Kidney capillary endothelial cell (primary cell): ENCODE data around the gene CACNA2D2.

ENCODE experiments used
- DNase-seq: peaks from one replicate; pipeline ENCODE4 v3.0.0-alpha.2; 2018; ENCODE audit warnings: low spot score

Gene CACNA2D2

GRCh38 chr3:50369012-50369670 lies 134.3 kb downstream of the CACNA2D2 start:
- DNase-seq, result no peak

GRCh38 chr3:50365842-50366220 lies 137.6 kb downstream of the CACNA2D2 start:
- DNase-seq, result no peak

DNA sequence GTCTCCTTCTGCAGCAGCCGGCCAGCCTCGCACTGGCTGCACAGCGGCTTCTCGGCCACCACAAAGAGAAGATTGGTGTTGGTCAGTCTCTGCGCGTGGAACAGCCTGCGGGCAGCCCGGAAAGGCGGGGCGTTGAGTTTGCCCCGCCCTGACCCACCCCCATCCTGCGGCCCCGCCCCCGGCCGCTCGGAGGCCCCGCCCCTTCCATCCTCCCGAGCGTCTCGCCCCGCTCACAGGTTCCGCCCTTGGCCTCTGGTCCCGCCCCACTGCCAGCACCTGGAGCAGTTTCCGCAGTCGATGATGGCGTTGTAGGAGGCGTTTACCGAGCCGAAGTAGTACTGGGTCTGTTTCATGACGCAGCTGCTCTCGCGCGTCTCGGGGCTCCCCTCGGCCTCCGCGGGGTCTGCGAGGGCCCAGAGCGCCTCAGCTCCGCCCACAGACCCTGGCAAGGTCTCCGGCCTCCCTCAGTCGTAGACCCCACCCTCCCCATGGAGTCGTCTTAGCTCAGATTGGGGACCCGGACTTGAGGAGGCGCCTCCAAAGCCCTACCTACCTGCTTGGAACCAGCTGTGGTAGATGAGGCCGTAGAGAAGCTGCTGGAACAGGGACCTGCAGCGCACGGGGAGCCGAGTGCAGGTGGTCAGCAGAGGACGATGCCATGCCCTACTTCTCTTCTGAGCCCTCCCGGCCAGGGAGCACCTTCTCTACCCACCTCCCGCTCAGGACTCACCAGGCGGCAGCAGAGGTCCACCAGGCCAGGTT lies 138.2 kb downstream of the CACNA2D2 start:
- DNase-seq, result peak; percentile 67

- no peak for DNase-seq
These were observed 138.8 kb downstream of the CACNA2D2 start for GRCh38 chr3:50364573-50365079.

- DNase-seq, result no peak
These were observed 143.7 kb downstream of the CACNA2D2 start for GRCh38 chr3:50359760-50360110.

- peak; percentile 98 for DNase-seq
These were observed 144.3 kb downstream of the CACNA2D2 start, which contains the start of gene TMEM115 for GRCh38 chr3:50358911-50359759. Gene TMEM115, minus strand, starts transcription at chr3:50359521. Its CDS starts 458 bp downstream, at chr3:50359063.

DNA sequence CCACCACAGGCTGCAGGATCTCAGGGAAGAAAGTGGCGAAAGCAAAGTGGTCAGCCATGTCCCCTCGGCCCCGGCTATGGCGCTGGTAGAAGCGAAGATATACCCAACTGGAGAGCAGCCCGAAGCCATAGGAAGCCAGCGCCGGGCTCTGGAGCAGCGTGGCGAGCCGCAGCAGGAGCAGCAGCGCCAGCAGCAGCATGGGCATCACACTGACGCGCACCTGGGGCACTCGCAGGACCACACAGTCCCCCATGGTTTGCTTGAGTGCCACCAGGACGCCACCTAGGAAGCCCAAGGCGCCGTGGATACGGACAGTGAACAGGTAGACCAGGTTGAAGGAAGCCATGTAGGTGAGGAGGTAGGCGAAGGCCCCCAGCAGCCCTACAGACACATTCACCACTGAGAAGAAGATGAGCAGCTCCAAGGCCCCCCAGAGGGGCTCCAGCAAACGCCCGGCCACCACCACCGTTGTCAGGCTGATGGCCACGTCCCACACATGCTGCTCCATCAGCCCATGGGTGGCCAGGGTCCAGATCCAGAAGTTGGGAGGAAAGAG lies 145.0 kb downstream of the CACNA2D2 start:
- no peak for DNase-seq

GRCh38 chr3:50357481-50357880 lies 146.0 kb downstream of the CACNA2D2 start:
- DNase-seq, result no peak

DNA sequence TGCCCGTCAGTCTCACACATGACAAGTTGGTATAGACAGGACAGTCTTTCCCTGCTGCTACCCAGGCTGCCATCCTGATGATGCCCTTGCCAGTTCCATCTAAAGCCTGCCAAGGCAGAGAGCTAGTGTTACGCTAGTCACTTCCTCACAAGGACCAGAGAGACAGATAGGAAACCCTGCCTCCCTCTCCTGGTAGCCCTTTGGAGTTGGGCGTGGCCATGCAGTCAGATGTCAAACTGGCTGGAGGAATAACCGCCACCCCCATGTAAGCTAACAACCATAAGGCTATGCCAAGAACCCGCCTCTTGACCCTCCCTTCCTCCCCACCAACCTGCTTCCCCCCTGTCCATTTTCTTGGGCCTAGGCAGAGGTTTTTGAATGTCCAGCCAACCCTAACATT lies 146.9 kb downstream of the CACNA2D2 start:
- no peak for DNase-seq

DNA sequence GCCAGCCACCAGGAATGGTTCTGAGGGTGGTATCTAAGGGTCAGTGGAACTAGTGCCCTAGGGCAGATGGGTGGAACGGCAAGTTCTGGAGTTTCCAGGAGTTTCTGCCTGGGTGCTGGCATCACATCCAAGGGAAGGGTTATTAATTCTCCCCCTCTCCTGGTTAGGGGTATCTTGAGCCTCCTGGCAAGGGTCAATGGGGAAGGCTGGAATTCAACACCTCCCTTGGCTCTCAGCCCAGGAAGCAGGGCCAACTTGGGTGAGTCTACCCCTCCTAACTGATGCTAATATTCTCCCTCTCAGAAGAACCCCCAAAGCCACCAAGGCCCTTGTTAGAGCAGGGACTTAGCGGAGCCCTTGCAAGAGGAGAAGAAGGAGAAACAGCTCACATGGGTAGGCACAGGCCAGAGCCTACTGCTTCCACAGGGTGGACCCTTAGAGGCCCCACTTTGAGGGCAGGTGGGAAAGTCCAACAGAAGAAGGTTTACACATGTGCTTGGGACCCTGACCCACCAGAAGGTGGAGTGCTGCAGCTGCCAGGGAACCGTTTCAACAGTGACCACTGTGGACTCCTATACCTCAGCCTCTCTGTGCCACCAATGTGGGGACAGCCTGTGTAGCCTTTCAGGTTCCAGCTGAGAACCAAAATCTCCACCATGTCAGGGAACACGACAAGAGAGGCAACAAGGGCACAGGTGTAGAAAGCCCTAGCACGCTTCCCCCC lies 147.4 kb downstream of the CACNA2D2 start:
- no peak for DNase-seq

DNA sequence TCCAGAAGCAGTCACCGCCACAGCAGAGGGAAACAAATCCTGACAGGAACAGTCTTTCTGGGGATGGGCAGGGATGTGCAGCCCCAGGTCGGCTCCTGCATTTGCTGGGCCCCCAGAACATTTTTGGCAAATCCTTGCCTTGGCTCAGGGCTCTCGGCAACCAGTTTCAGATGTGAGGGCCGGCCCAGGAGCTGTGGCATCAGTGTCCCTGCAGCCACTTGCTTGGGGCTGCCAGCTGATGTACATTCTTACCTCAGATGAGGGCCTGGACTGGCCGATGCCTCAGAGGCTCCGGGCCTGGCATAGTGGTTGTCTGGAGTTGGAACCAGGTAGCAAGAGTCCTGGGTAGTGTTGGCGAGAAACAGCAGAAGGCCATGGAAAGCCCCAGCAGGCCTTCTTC lies 148.6 kb downstream of the CACNA2D2 start:
- no peak for DNase-seq

GRCh38 chr3:50354186-50354764 lies 149.2 kb downstream of the CACNA2D2 start:
- no peak for DNase-seq

GRCh38 chr3:50353245-50354004 lies 150.0 kb downstream of the CACNA2D2 start:
- no peak for DNase-seq

DNA sequence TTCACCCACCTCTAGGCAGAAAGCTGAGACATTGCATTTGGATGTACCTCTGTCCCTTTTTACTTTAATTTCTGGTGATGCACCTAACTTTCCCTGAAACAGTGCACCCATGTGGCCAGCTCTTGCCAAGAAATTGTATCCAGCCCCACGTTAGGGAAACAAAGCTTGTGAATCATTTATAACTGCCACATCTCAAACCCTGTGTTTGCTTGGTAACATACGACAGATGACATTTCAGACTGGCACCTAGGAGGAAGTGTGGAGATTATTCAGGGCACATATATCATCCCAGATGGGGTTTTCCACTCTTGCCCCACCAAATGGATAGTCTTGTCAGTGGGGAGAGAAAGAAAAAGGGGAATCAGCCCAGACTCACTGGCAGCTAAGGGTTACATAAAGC lies 150.7 kb downstream of the CACNA2D2 start:
- no peak for DNase-seq

GRCh38 chr3:50351323-50351697 lies 152.1 kb downstream of the CACNA2D2 start:
- DNase-seq, result no peak

DNA sequence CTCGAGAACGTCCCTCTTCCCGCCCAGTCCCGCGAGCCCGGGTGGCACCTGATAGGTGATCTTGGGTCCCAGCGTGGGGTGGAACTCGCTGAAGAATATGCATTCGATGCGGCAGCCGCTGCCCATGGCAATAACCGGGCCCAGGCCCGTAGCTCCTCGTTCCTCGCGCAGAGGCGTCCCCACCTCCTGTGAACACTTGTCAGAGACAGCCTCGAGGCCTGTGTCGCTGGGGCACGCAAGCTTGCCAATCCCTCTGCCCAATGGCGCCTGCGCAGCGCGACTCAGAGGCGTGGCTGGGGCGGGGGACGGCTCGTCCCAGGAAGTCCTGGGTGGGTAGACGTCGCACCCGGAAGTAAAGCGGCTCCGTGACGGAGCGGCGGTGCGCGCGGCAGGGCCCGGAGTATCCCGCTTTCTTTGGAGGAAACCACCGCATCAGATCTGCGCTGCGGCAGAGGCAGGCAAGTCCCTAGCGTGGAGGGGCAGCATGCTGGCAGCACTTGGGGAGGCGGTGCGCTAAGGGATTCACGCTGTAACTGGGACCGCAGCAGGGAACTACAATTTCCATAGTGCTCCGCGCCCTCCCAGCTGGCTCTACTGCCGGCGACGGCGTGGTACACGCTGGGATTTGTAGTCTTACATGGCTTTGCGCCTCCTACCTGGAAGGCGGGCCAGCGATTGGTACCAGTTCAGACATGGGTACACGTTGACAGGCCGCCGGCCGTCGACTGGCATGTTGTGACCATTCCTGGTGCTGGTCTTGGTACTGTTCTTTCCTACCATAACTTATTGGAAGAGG lies 152.7 kb downstream of the CACNA2D2 start, which contains the start of the genes CYB561D2 and NPRL2:
CYB561D2 (plus strand) TSS at position 336 of the 796 bp plus-strand sequence. CDS start 572 bp downstream, outside the sequence.
NPRL2 (minus strand) TSS at position 249 of the 796 bp plus-strand sequence; CDS start at position 126, 123 bp downstream.
- peak; percentile 86 for DNase-seq

DNA sequence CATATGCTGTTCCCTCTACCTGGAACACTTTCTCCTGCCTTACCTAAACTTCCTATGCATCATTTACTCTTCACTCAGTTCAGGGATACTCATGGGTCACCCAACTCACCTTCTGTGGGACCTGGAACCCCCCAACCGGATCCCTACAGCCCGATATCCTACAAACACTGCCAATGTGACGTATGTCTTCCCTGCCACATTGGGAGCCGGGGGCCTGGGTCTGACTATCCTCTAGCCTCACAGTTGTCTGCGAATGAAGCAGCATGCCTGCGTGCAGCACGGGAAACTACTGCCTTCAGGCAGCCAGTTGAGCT lies 153.3 kb downstream of the CACNA2D2 start:
- DNase-seq, result no peak

GRCh38 chr3:50347187-50347813 lies 156.1 kb downstream of the CACNA2D2 start:
- peak; percentile 68 for DNase-seq
